NCI-H1694 (cell line): Measurements from ENCODE around the gene OR4F15.
"Not testable (repeated sequence)": the region's sequence is repeated elsewhere in the genome, so short reads cannot be mapped to it uniquely, and the experiment has no call there.

Source experiments
- DNase-seq: peaks from one replicate; lab custom pipeline; 2025; lab: John Stamatoyannopoulos, UW

Gene OR4F15, protein sequence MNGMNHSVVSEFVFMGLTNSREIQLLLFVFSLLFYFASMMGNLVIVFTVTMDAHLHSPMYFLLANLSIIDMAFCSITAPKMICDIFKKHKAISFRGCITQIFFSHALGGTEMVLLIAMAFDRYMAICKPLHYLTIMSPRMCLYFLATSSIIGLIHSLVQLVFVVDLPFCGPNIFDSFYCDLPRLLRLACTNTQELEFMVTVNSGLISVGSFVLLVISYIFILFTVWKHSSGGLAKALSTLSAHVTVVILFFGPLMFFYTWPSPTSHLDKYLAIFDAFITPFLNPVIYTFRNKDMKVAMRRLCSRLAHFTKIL

DNA sequence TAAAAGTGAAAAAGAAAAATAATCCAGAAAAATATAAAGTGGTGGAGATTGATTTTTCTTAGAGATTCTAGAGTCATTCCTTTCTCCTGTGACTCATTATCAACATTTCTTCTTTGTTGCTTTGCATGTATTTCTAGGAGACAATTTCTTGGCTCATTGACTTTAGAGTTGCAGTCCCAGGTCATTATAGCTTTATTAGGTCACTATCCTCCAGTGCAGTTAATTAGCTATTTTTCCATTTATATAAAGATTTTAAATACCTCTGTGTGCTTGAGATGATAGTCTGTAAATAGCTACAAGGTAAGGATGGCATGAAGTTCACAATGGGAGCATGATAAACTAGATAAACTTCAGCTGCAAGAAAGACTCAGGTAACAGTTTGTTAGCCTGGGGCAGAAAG, at the start of gene OR4F15:
Gene OR4F15 (plus strand): TSS at position 301 of the 400 bp plus-strand sequence. CDS start 5,985 bp downstream, outside the sequence.
- no peak for DNase-seq

DNA sequence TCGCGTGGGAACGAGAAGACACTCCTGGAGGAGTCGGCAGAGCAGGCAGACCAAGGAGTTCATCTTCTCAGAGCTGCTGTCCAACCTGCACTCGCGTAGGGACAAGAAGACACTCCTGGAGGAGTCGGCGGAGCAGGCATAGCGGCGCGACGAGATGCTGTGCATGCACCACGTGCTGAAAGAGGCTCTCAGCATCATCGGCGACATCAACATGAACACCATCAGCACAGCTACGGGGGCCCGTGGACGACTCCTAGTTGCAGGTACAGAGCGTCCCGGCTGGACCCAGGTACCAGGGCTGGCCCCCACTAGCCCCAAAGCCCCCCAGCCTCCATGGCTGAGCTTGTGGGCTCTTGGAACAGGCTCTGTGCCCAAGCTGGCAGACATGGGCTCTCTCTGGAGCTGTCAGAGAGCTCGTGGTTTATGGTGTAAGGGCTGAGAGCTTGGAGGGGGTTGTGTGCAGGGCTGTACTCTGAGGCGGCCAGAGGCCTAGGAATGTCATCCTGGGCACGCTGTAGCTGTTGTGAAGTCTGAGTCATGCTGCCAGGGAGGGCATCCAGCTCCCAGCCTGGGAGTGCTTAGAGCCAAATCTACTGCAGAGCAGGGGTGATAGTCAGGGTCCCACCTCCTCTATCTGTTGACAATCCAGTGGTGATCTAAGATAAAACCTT, 47.2 kb upstream of the OR4F15 start:
- DNase-seq = not testable (repeated sequence)

DNA sequence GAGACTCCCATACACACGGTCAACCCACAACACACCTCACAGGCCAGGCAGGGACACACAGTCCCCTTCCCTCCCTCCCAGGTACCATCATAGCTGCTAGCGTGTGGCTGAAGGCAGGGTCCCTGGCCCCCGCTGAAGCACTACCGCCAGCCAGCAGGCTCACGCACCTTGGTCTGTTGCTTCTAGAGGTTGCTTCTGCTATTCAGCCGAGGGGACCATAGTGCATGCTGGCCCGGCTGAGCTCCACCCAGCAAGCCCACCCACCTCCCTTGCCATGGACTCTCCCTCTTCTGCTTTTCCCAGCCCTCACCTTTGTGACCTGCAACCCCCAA, 46.7 kb upstream of the OR4F15 start:
- DNase-seq = not testable (repeated sequence)

DNA sequence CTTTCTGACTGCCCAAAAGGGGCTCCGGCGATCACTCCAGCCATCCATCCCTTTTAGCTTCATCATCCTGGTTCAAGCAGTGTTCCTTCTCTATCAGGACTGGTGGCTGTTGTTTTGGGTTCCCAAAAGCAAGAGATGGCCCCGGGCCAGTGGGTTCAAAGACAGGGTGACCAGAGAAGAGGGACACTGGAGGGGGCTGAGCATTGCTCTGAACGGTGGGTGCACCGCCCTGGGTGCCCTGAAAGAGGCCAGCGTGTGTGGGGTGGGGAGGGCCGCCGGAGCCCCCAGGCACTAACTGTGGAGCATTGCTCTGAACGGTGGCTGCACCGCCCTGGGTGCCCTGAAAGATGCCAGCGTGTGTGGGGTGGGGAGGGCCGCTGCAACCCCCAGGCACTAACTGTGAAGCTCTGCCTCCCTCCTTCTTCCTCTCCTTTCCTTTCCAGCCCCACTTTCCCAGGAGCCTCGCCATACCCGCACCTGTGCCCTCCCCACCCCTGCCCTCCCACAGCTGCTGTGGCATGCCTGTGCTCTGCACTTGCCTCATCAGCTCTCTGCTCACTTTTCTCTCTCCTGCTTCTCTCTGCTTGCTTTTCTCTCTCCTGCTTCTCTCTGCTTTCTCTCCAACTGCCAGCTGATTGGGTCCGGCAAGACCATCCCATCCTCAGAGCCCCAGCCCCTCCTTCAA, 46.1 kb upstream of the OR4F15 start:
- DNase-seq = no peak

GRCh38 chr15:101767083-101767640, 44.8 kb upstream of the OR4F15 start:
- DNase-seq = not testable (repeated sequence)

DNA sequence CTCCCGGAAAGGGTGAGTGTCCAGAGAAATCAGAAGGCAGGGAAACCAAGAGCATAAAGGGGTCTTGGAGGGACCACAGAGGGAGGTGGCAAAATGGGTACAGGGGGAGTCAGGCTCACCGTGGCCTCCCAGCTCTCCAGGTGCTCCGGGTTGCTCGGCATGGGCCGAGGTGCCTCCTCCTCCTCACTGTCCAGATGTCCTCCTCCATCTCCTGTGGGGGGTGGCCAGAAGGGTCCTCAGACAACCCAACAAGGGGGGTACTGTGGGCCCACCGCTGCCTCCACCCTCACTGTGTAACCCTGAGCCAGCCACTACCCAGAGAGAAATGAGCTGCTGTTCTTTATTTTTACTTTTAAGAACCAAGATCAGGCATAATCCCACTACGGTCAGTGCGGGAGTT, 39.1 kb upstream of the OR4F15 start:
- no peak for DNase-seq

- no peak for DNase-seq
These were observed 38.4 kb upstream of the OR4F15 start for GRCh38 chr15:101773496-101774100.

DNA sequence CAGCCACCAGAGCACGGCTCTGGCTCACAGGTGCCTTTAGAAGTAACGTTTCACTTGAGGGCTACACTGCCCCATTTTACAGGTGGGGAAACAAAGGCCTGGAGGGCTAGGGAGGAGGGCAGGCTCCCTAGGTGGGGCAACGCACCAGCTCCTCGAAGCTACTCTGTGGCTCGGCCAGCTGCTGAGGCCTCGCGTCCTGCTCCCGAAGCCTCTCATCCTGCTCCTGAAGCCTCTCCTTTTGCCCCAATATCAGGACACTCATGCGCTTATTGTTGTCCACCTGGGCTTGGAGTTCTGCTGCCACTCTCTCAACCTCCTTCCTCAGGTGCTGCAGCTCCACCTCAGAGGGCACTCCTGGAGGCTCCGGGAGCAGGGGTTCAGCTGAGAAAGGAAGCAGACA, 36.9 kb upstream of the OR4F15 start:
- no peak for DNase-seq

GRCh38 chr15:101778576-101778975, 33.4 kb upstream of the OR4F15 start:
- not testable (repeated sequence) for DNase-seq

GRCh38 chr15:101780225-101780624, 31.8 kb upstream of the OR4F15 start:
- not testable (repeated sequence) for DNase-seq

DNA sequence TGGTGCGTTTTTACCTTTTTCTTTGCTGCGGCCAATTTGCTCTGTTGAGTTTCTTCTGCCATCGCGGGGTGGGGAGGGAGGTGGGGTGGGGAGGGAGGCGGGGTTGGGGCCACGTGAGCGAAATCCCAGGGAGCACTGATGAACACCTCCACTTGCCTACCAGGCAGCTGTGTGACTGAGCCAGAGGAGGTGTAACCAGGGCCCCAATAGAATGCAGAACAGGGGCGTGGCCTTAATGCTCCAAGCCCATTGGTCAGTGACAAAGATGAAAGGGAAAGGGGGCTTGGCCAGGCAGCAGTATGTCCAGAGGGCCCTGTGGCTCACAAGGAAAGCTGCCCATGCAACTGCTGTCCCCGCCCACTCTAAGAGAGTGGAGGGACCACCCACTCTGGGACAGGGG, 30.1 kb upstream of the OR4F15 start:
- no peak for DNase-seq

- DNase-seq = no peak
These were observed 27.4 kb upstream of the OR4F15 start for GRCh38 chr15:101784644-101785043.

- DNase-seq = not testable (repeated sequence)
These were observed 25.6 kb upstream of the OR4F15 start for GRCh38 chr15:101786422-101786821.

- not testable (repeated sequence) for DNase-seq
These were observed 24.0 kb upstream of the OR4F15 start for GRCh38 chr15:101788001-101788400.

GRCh38 chr15:101788503-101789269, 23.3 kb upstream of the OR4F15 start:
- DNase-seq = not testable (repeated sequence)

- DNase-seq = not testable (repeated sequence)
These were observed 21.3 kb upstream of the OR4F15 start for GRCh38 chr15:101790748-101791147.

GRCh38 chr15:101793981-101794380, 18.0 kb upstream of the OR4F15 start:
- DNase-seq = not testable (repeated sequence)

GRCh38 chr15:101795455-101795854, 16.5 kb upstream of the OR4F15 start:
- DNase-seq = no peak

- DNase-seq = no peak
These were observed 12.3 kb upstream of the OR4F15 start for GRCh38 chr15:101799665-101800064.

- DNase-seq = no peak
These were observed 11.0 kb upstream of the OR4F15 start for GRCh38 chr15:101801048-101801447.

DNA sequence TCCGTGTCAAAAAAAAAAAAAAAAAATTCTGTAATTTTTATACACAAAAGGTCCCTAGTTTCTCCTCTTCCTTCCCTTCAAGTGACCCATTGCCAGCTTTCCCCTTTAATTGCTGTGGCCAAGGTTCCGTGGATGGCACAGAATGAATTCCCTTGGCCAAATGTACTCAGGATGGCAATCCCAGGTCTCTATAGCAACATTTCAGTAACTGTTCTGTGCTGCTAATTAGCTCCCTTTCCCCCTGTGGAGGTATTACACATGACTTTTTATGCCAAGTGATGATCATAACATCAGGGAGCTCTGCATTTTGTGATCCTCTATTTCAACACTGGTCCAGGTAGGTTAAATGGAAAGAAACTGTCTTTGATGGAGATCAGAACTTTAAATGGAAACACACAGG, 8.8 kb upstream of the OR4F15 start, which contains the start of gene OR4F6:
Gene OR4F6 (plus strand): TSS at position 301 of the 400 bp plus-strand sequence. CDS start 2,211 bp downstream, outside the sequence.
- DNase-seq = no peak
